IPS DF 6.9 (cell line): ENCODE results near the gene TMED6.

Experiments used
- DNase-seq: peaks from one replicate; pipeline ENCODE4 v3.0.0-alpha.2; 2013; ENCODE audit warnings: low read depth, low spot score
- H3K27ac ChIP-seq: one replicate; pipeline ENCODE4 v1.5.1; 2013; ENCODE audit warnings: low read length, control low read depth
- H3K27me3 ChIP-seq: 2 replicates; pipeline ENCODE4 v1.6.1; 2013; ENCODE audit warnings: mild to moderate bottlenecking, low read length; ENCODE audit not compliant: control insufficient read depth, insufficient read depth
- H3K36me3 ChIP-seq: 2 replicates; pipeline ENCODE4 v1.6.1; 2013; ENCODE audit warnings: low read length; ENCODE audit not compliant: control insufficient read depth, insufficient read depth
- H3K4me1 ChIP-seq: 2 replicates; pipeline ENCODE4 v1.6.1; 2013; ENCODE audit warnings: low read length; ENCODE audit not compliant: control insufficient read depth, insufficient read depth
- H3K4me3 ChIP-seq: 2 replicates; pipeline ENCODE4 v1.5.1; 2013; ENCODE audit warnings: mild to moderate bottlenecking, low read length
- H3K9me3 ChIP-seq: 2 replicates; pipeline ENCODE4 v1.6.1; 2013; ENCODE audit warnings: low read length, inconsistent platforms; ENCODE audit not compliant: control insufficient read depth, insufficient read depth
- WGBS: extraction: QIAGEN DNeasy Blood & Tissue Kit; methylation state at CpG from one replicate; pipeline ENCODE4 v1.1.7; 2013; ENCODE audit warnings: mixed read lengths, missing lambda C conversion rate; ENCODE audit not compliant: insufficient read length, insufficient coverage; 5-methylcytosine and 5-hydroxymethylcytosine counted together

Gene TMED6

GRCh38 chr16:69315486-69316311 is 35.9 kb downstream of the TMED6 start:
- peaks cover 28% of the 10 kb centered on the region for H3K36me3 ChIP-seq

GRCh38 chr16:69314534-69314933 is 37.1 kb downstream of the TMED6 start:
- peaks cover 2% of the 10 kb centered on the region for H3K4me1 ChIP-seq
- DNase-seq, result no peak
- no peak overlapping the region for H3K27ac ChIP-seq
- H3K36me3 ChIP-seq, result peaks cover 21% of the 10 kb centered on the region
- no peak overlapping the region for H3K4me3 ChIP-seq
- no CpG with 5 or more reads among the region's 11 CpGs for WGBS
- no peaks in the 10 kb centered on the region for H3K9me3 ChIP-seq
- no peaks in the 10 kb centered on the region for H3K27me3 ChIP-seq

More at GRCh38 chr16:69315486-69316311, 35.9 kb downstream of the TMED6 start:
- H3K4me1 ChIP-seq, result no peaks in the 10 kb centered on the region
- no peak overlapping the region for H3K4me3 ChIP-seq
- H3K27me3 ChIP-seq, result no peaks in the 10 kb centered on the region
- no peaks in the 10 kb centered on the region for H3K9me3 ChIP-seq
- WGBS, result no CpG with 5 or more reads among the region's 30 CpGs
- DNase-seq, result no peak
- H3K27ac ChIP-seq, result no peak overlapping the region

GRCh38 chr16:69313469-69313868 is 38.1 kb downstream of the TMED6 start:
- Histone ChIP-seq H3K36me3 (peaks cover 12% of the 10 kb centered on the region), H3K4me3 (no peak overlapping the region), H3K27ac (no peak overlapping the region), H3K4me1 (peaks cover 2% of the 10 kb centered on the region), H3K27me3 (no peaks in the 10 kb centered on the region), H3K9me3 (no peaks in the 10 kb centered on the region)
- WGBS, result no CpG with 5 or more reads among the region's 5 CpGs
- DNase-seq, result no peak

GRCh38 chr16:69311533-69312387 is 39.8 kb downstream of the TMED6 start:
- WGBS, result no CpG with 5 or more reads among the region's 59 CpGs
- no peak for DNase-seq
- Histone ChIP-seq H3K4me1 (peaks cover 2% of the 10 kb centered on the region), H3K36me3 (peaks cover 9% of the 10 kb centered on the region), H3K9me3 (no peaks in the 10 kb centered on the region), H3K27ac (no peak overlapping the region), H3K4me3 (peak overlapping the region; percentile 95), H3K27me3 (no peaks in the 10 kb centered on the region)

- H3K27ac ChIP-seq, result no peak within 1 kb of the TSS
- H3K4me1 ChIP-seq, result peaks cover 2% of the 10 kb centered on the region
- no peaks in the 10 kb centered on the region for H3K27me3 ChIP-seq
- WGBS, result no CpG with 5 or more reads among the region's 70 CpGs
- peaks cover under 1% of the 10 kb centered on the region; the same call in 1 of the 2 replicates for H3K36me3 ChIP-seq
- peak within 1 kb of the TSS; percentile 95 for H3K4me3 ChIP-seq
- DNase-seq, result peak; percentile 81
- H3K9me3 ChIP-seq, result no peaks in the 10 kb centered on the region
Observed at GRCh38 chr16:69310653-69311532, 40.7 kb downstream of the TMED6 start, which contains the start of gene VPS4A. Gene VPS4A (plus strand): TSS chr16:69311350. CDS start chr16:69311512, 162 bp downstream.

GRCh38 chr16:69309316-69309715 is 42.3 kb downstream of the TMED6 start:
- Histone ChIP-seq H3K4me1 (peaks cover 2% of the 10 kb centered on the region), H3K9me3 (no peaks in the 10 kb centered on the region), H3K4me3 (no peak overlapping the region), H3K27ac (no peak overlapping the region), H3K36me3 (no peaks in the 10 kb centered on the region), H3K27me3 (no peaks in the 10 kb centered on the region)
- no CpG with 5 or more reads among the region's 12 CpGs for WGBS
- no peak for DNase-seq

- no CpG with 5 or more reads among the region's 2 CpGs for WGBS
- no peak for DNase-seq
Observed at GRCh38 chr16:69307856-69308255, 43.7 kb downstream of the TMED6 start.

GRCh38 chr16:69307091-69307490 is 44.5 kb downstream of the TMED6 start:
- WGBS, result no CpG with 5 or more reads among the region's 1 CpG
- no peaks in the 10 kb centered on the region for H3K9me3 ChIP-seq
- no peaks in the 10 kb centered on the region for H3K36me3 ChIP-seq
- no peaks in the 10 kb centered on the region for H3K27me3 ChIP-seq
- no peak for DNase-seq
- H3K27ac ChIP-seq, result no peak overlapping the region
- peaks cover 2% of the 10 kb centered on the region for H3K4me1 ChIP-seq
- H3K4me3 ChIP-seq, result no peak overlapping the region

More at GRCh38 chr16:69307856-69308255, 43.7 kb downstream of the TMED6 start:
- no peaks in the 10 kb centered on the region for H3K9me3 ChIP-seq
- H3K27ac ChIP-seq, result no peak overlapping the region
- H3K36me3 ChIP-seq, result no peaks in the 10 kb centered on the region
- no peaks in the 10 kb centered on the region for H3K27me3 ChIP-seq
- H3K4me1 ChIP-seq, result peaks cover 2% of the 10 kb centered on the region
- no peak overlapping the region for H3K4me3 ChIP-seq

- no peak for DNase-seq
- no peaks in the 10 kb centered on the region for H3K36me3 ChIP-seq
- H3K9me3 ChIP-seq, result no peaks in the 10 kb centered on the region
- no peaks in the 10 kb centered on the region for H3K27me3 ChIP-seq
- no peak overlapping the region for H3K4me3 ChIP-seq
- no peak overlapping the region for H3K27ac ChIP-seq
- H3K4me1 ChIP-seq, result peaks cover 2% of the 10 kb centered on the region
- WGBS, result no CpG with 5 or more reads among the region's 1 CpG
Observed at GRCh38 chr16:69306031-69306430, 45.6 kb downstream of the TMED6 start.

GRCh38 chr16:69302301-69302700 is 49.3 kb downstream of the TMED6 start:
- Histone ChIP-seq H3K36me3 (no peaks in the 10 kb centered on the region), H3K27me3 (no peaks in the 10 kb centered on the region), H3K4me1 (no peaks in the 10 kb centered on the region), H3K4me3 (no peak overlapping the region), H3K9me3 (no peaks in the 10 kb centered on the region), H3K27ac (no peak overlapping the region)
- WGBS, result no CpG with 5 or more reads among the region's 4 CpGs
- no peak for DNase-seq
